ENCODE measurements around the gene IPO5. TPM values are rescaled to one million over a fixed set of nuclear protein-coding genes. Genes with fewer than 3 reads are reported as not detected.

IPO5 gene
- total RNA-seq, 2 donors from 2014 or later, result 110 to 131 TPM

DNA sequence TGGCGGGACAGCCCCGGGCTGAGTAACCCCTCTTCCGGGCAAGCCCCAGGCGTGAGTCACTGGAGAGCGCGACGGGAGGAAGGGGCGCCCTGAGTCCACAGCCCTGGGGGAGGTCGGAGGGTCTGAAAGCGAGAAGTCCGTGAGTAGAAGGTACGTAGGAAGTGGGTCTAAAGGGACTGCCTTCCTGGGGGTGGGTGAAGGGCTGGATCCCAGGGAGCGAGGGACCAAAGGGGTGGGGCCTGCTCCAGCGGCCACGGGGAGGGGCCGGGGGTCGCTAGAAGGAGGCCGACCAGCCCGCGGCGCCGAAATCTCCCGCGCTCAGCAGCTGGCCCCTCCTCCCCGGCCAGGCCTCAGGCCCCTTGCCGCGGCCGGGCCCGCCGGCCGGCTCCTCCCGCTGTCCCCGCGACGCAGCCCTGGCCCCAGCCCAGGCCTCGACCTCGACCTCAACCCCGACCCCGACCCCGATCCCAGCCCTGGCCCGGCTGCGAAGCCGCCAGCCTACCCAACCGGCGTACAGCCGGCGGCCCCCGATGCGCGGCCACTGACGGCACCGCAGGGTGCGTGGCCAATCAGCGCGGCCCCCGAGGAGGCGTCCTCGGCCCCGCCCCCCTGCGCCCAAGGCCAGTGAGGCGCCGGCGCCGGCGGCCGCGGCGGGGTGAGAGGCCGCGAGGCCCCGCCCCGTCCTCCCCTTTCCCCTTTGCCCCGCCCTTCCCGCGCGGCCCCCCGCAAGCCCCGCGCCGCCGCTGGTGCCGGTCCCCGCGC is 22.6 kb downstream of the IPO5 start:
- Histone ChIP-seq H3K36me3 (no peaks in the 10 kb centered on the region), H3K9me3 (no peaks in the 10 kb centered on the region), H3K27ac (peak overlapping the region; percentile 95 to 96), H3K27me3 (replicated peaks; ENCODE audit: insufficient read depth) (no peaks in the 10 kb centered on the region), H3K4me3 (peak overlapping the region; percentile 91), H3K4me1 (ENCODE audit: control insufficient read depth in 1 of 2, low read depth in 2 of 2) (peaks cover 15 to 19% of the 10 kb centered on the region in 2 donors)
- ATAC-seq (ENCODE audit: insufficient number of reproducible peaks, low FRiP score, low read depth) (peak; percentile 96), DNase-seq (ENCODE audit: low spot score) (peak; percentile 48)
- TF ChIP-seq CTCF (IDR thresholded peaks at IDR 0.05), result no peak

DNA sequence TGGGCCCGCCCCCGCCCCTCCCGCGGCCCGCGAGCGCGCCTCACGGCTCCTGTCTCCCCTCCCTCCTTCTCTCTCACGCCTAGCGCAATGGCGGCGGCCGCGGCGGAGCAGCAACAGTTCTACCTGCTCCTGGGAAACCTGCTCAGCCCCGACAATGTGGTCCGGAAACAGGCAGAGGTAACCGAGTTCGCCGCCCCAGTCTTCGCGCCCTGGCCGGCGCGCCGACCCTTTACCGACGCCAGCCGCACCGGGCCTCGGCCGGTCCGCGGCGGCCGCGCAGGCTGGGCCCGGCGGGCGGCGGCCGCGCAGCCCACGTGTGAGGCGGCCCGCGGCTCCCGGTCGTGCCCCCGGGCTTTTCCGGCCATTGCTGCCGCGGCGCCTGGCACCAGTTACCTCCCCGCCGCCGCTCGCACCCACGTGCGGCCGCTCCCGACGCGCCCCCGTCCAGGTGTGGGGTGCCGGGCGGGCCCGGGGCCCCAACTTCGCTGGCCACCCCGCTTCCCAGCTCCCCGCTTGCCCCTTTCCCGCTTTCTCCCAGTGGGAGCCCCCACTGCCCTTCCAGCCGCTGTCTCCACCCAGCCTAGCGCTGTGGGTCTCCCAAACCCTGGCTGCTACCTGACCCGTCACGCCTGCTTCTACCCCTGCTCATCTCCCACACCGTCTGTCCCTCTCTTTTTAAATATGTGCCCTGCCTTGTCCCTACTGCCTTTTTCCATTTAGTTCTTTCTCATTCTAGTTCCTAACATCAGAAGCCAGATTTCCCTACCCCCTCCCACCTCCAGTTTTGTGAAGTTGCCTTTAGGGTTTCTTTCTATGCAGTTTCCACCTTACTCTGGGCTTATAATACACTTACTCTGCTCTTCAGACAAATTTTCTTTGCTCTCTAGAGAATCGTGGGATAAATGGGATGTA is 23.4 kb downstream of the IPO5 start:
- Histone ChIP-seq H3K27me3 (replicated peaks; ENCODE audit: insufficient read depth) (no peaks in the 10 kb centered on the region), H3K9me3 (no peaks in the 10 kb centered on the region), H3K4me1 (ENCODE audit: control insufficient read depth in 1 of 2, low read depth in 2 of 2) (peaks cover 15 to 19% of the 10 kb centered on the region in 2 donors), H3K4me3 (peak overlapping the region; percentile 91), H3K36me3 (no peaks in the 10 kb centered on the region), H3K27ac (peak overlapping the region; percentile 74 to 95)
- DNase-seq (ENCODE audit: low spot score) (no peak), ATAC-seq (ENCODE audit: insufficient number of reproducible peaks, low FRiP score, low read depth) (peak; percentile 18)
- no peak for TF ChIP-seq CTCF (IDR thresholded peaks at IDR 0.05)

GRCh38 chr13:97977982-97978381 is 24.5 kb downstream of the IPO5 start:
- DNase-seq (ENCODE audit: low spot score) (no peak), ATAC-seq (ENCODE audit: insufficient number of reproducible peaks, low FRiP score, low read depth) (no peak)
- H3K4me3 ChIP-seq, result peak overlapping the region; percentile 91
- no peak for TF ChIP-seq CTCF (IDR thresholded peaks at IDR 0.05)
- no peaks in the 10 kb centered on the region for H3K9me3 ChIP-seq
- no peak overlapping the region for H3K27ac ChIP-seq
- H3K4me1 ChIP-seq (ENCODE audit: control insufficient read depth in 1 of 2, low read depth in 2 of 2), result peaks cover 15 to 19% of the 10 kb centered on the region in 2 donors
- no peaks in the 10 kb centered on the region for H3K27me3 ChIP-seq (replicated peaks; ENCODE audit: insufficient read depth)
- H3K36me3 ChIP-seq, result no peaks in the 10 kb centered on the region

- H3K27ac ChIP-seq, result no peak overlapping the region
- H3K4me3 ChIP-seq, result peak overlapping the region; percentile 10
- H3K4me1 ChIP-seq (ENCODE audit: control insufficient read depth in 1 of 2, low read depth in 2 of 2), result peaks cover 15 to 19% of the 10 kb centered on the region in 2 donors
Measured at GRCh38 chr13:97978651-97979050, 25.2 kb downstream of the IPO5 start.

More at GRCh38 chr13:97978651-97979050, 25.2 kb downstream of the IPO5 start:
- Histone ChIP-seq H3K9me3 (no peaks in the 10 kb centered on the region), H3K36me3 (peaks cover 5% of the 10 kb centered on the region), H3K27me3 (replicated peaks; ENCODE audit: insufficient read depth) (no peaks in the 10 kb centered on the region)
- TF ChIP-seq CTCF (IDR thresholded peaks at IDR 0.05), result no peak
- no peak for DNase-seq (ENCODE audit: low spot score)
- no peak for ATAC-seq (ENCODE audit: insufficient number of reproducible peaks, low FRiP score, low read depth)
